H1 (cell line): Measurements from ENCODE around the gene LAMC3. TPM values are rescaled to one million over a fixed set of nuclear protein-coding genes. Genes with fewer than 3 reads are reported as not detected.

Source experiments
- CHD1 ChIP-seq: IDR thresholded peaks from 2 replicates; pipeline ENCODE4 v1.6.1; 2012; ENCODE audit warnings: low read depth, low read length, improper control_type of control experiment
- GABPA ChIP-seq: IDR thresholded peaks from 2 replicates; pipeline ENCODE4 v1.6.1; 2011; ENCODE audit warnings: mild to moderate bottlenecking, low read length, moderate library complexity, borderline replicate concordance; ENCODE audit not compliant: insufficient read depth
- HDAC2 ChIP-seq, 2 experiments: fragments of 300-600 bp in 1 of 2; sonication (generic) in 1 of 2; IDR thresholded peaks; 2 replicates each; pipeline ENCODE4 v1.6.1; 2011 to 2012; ENCODE audit warnings: low read depth in 2 of 2, low read length in 2 of 2, mild to moderate bottlenecking in 2 of 2, moderate library complexity in 2 of 2, borderline replicate concordance in 1 of 2, inconsistent platforms in 1 of 2
- SIRT6 ChIP-seq: IDR thresholded peaks from one replicate; pipeline ENCODE4 v1.7.1; 2012; ENCODE audit warnings: low read length, inconsistent platforms
- SP4 ChIP-seq: IDR thresholded peaks from 2 replicates; pipeline ENCODE4 v1.6.1; 2012; ENCODE audit warnings: low read length, inconsistent platforms
- TBP ChIP-seq: IDR thresholded peaks from 2 replicates; pipeline ENCODE4 v1.6.1; 2011; ENCODE audit warnings: low read depth, low read length, improper control_type of control experiment
- polyA plus RNA-seq, 7 experiments: library from polyadenylated mRNA; depleted of rRNA in 3 of 7; stranded (reverse) in 5 of 7; unstranded in 2 of 7; fragments of >200 nt in 5 of 7; fragments of 200-250 nt in 2 of 7; gene quantifications; 1 replicate in 5 of 7; 2 replicates in 1 of 7; 4 replicates in 1 of 7; pipeline versions ENCODE4 v1.2.1 to v1.2.3, GENCODE V29; 2011 to 2013; ENCODE audit warnings: missing spikeins in 2 of 7, mixed read lengths in 2 of 7
- total RNA-seq: library from RNA; stranded (reverse); fragmentation: NEBNext Ultra II Directional; extraction: Animal tissue kit (Norgen Biotek cat#: 25700); gene quantifications from 2 replicates; pipeline ENCODE4 v1.2.1, GENCODE V29; 2021
- TF ChIP-seq, protein P1 (sequence below): IDR thresholded peaks from 2 replicates; pipeline ENCODE4 v1.6.1; 2012; ENCODE audit warnings: inconsistent platforms

The LAMC3 gene
- total and polyA plus RNA-seq, 2 of the 8 experiments (the other 6 are each of a cell fraction or from before 2014, with no cell fraction given): 9.3 to 12.3 TPM

DNA sequence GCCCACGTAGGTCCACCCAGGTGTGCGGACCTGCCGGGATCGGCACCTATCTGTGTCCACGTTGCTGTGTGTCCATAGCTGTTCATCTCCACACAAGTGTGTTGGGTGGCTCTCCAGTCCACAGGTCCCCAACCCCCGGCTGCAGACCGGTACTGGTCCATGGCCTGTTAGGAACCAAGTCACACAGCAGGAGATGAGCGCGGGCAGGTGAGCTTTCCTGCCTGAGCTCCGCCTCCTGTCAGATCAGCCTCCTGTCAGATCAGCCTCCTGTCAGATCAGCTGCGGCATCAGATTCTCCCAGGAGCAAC is 18.9 kb downstream of the LAMC3 start (continued):
- TF ChIP-seq, protein P1, sequence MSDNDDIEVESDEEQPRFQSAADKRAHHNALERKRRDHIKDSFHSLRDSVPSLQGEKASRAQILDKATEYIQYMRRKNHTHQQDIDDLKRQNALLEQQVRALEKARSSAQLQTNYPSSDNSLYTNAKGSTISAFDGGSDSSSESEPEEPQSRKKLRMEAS: no peak
- no peak for TF ChIP-seq SP4
- TF ChIP-seq CHD1: no peak
- TF ChIP-seq TBP: no peak
- TF ChIP-seq SIRT6: no peak
- no peak for TF ChIP-seq HDAC2 (IDR thresholded peaks at IDR 0.05; ENCODE audit: borderline replicate concordance in 1 of 2, low read depth in 2 of 2, low read length in 2 of 2)
- TF ChIP-seq GABPA: no peak
